Panc1 (cell line): Measurements from ENCODE around the gene FMO3. TPM values are rescaled to one million over a fixed set of nuclear protein-coding genes. Genes with fewer than 3 reads are reported as not detected.

Experiments used
- ATAC-seq: fragments of 200-7000 bp; cut with Tn5 transposase; 2 replicates; pipeline ENCODE4 v1.9.1; 2020; ENCODE audit warnings: mild to moderate bottlenecking, moderate library complexity
- BruUV-seq: library from RNA; stranded (reverse); fragments of 400-500 nt; replicated peaks from 2 replicates; lab custom pipeline; 2021; lab: Mats Ljungman, UMichigan
- CTCF ChIA-PET: fragments of 300-600 bp; sonication (Branson Sonifier 250); formaldehyde crosslinking; loops from one replicate; lab custom pipeline; 2022; ENCODE audit warnings: antibody characterized with exemption; lab: Charles Lee
- POLR2A ChIA-PET: fragments of 300-600 bp; sonication (Branson Sonifier 250); formaldehyde crosslinking; loops from one replicate; lab custom pipeline; 2022; ENCODE audit warnings: antibody characterized with exemption; lab: Charles Lee
- DNase-seq: peaks from one replicate; pipeline ENCODE4 v3.0.0-alpha.2; 2010; ENCODE audit warnings: low read depth, low spot score
- H3K27ac ChIP-seq: 2 replicates; pipeline ENCODE4 v1.5.1; 2011; ENCODE audit warnings: mild to moderate bottlenecking, low read length, inconsistent platforms
- H3K27me3 ChIP-seq: fragments of 200-500 bp; sonication (Bioruptor generic); 2 replicates; pipeline ENCODE4 v1.6.0; 2014; ENCODE audit warnings: low read length, inconsistent platforms; ENCODE audit not compliant: control insufficient read depth, insufficient read depth
- H3K36me3 ChIP-seq: fragments of 200-500 bp; sonication (Bioruptor generic); 2 replicates; pipeline ENCODE4 v1.5.1; 2014; ENCODE audit warnings: inconsistent platforms, mild to moderate bottlenecking, low read length, moderate library complexity; ENCODE audit not compliant: control insufficient read depth, insufficient read depth
- H3K4me1 ChIP-seq: 2 replicates; pipeline ENCODE4 v1.5.1; 2011; ENCODE audit warnings: inconsistent platforms, mild to moderate bottlenecking, low read length, moderate library complexity; ENCODE audit not compliant: control insufficient read depth, insufficient read depth
- H3K4me3 ChIP-seq, 2 experiments: 2 replicates each; pipeline ENCODE4 v1.5.1; 2011 to 2012; ENCODE audit warnings: low read depth in 2 of 2, low read length in 2 of 2, mild to moderate bottlenecking in 2 of 2, inconsistent platforms in 1 of 2, moderate library complexity in 1 of 2
- H3K9me3 ChIP-seq: fragments of 200-500 bp; sonication (Bioruptor generic); 2 replicates; pipeline ENCODE4 v1.5.1; 2014; ENCODE audit warnings: low read depth, mild to moderate bottlenecking, inconsistent platforms, low read length, moderate library complexity; ENCODE audit not compliant: control insufficient read depth, insufficient read depth
- CTCF ChIP-seq: fragments of 450-650 bp; IDR thresholded peaks from 2 replicates; pipeline ENCODE4 v1.5.1; 2017; ENCODE audit warnings: mild to moderate bottlenecking
- POLR2AphosphoS5 ChIP-seq: IDR thresholded peaks from 2 replicates; pipeline ENCODE4 v1.6.1; 2012; ENCODE audit warnings: mild to moderate bottlenecking, low read depth, low read length, moderate library complexity
- REST ChIP-seq, 2 experiments: IDR thresholded peaks; 2 replicates each; pipeline ENCODE4 v1.6.1; 2011 to 2012; ENCODE audit warnings: low read depth in 2 of 2, control low read depth in 1 of 2, low read length in 1 of 2, mild to moderate bottlenecking in 1 of 2, moderate library complexity in 1 of 2; ENCODE audit not compliant: insufficient read depth in 1 of 2
- SIN3A ChIP-seq: IDR thresholded peaks from 2 replicates; pipeline ENCODE4 v1.6.1; 2012; ENCODE audit warnings: low read depth, mild to moderate bottlenecking, low read length, moderate library complexity, borderline replicate concordance; ENCODE audit not compliant: insufficient read depth
- TCF7L2 ChIP-seq: IDR thresholded peaks from 2 replicates; pipeline ENCODE4 v1.6.1; 2011; ENCODE audit warnings: mild to moderate bottlenecking, low read depth, low read length, inconsistent platforms
- in situ Hi-C: cut with HindIII; loops from 2 replicates; pipeline ENCODE4 v1.10.0; 2016; ENCODE audit warnings: low sequenced_read_pairs, low pct_unique_long_range_greater_than_20kb
- intact Hi-C: fragments of 100-400 bp; cut with micrococcal nuclease; formaldehyde crosslinking; loops from one replicate; pipeline ENCODE4 v1.10.0; 2022; ENCODE audit not compliant: unreplicated experiment
- total RNA-seq: library from RNA; stranded (reverse); gene quantifications from one replicate; pipeline ENCODE4 v1.2.1, GENCODE V29; 2021; ENCODE audit not compliant: unreplicated experiment

FMO3 gene
- total RNA-seq, 1 experiment from 2014 or later = not detected

GRCh38 chr1:171158096-171158495 is 67.4 kb downstream of the FMO3 start:
- intact Hi-C loops (no loop called here), in situ Hi-C loops (no loop called here)
- no TSS peak for BruUV-seq
- CTCF ChIA-PET = no interaction called here
- Histone ChIP-seq H3K27ac (no peak overlapping the region), H3K9me3 (no peaks in the 10 kb centered on the region), H3K36me3 (no peaks in the 10 kb centered on the region), H3K27me3 (no peaks in the 10 kb centered on the region), H3K4me1 (no peaks in the 10 kb centered on the region), H3K4me3 (no peak overlapping the region)
- POLR2A ChIA-PET = no interaction called here
- no peak for ATAC-seq
- DNase-seq = no peak
- no peak for TF ChIP-seq CTCF
- no peak for TF ChIP-seq SIN3A
- TF ChIP-seq TCF7L2 = no peak
- TF ChIP-seq REST (IDR thresholded peaks at IDR 0.05; ENCODE audit: insufficient read depth in 1 of 2, low read depth in 2 of 2, low read length in 1 of 2) = no peak
- TF ChIP-seq POLR2AphosphoS5 = no peak

- Histone ChIP-seq H3K9me3 (no peaks in the 10 kb centered on the region), H3K4me1 (no peaks in the 10 kb centered on the region), H3K27me3 (no peaks in the 10 kb centered on the region), H3K36me3 (no peaks in the 10 kb centered on the region), H3K27ac (no peak overlapping the region), H3K4me3 (no peak overlapping the region)
- in situ Hi-C loops (no loop called here), intact Hi-C loops (no loop called here)
- ATAC-seq (no peak), DNase-seq (no peak)
- ChIA-PET POLR2A (no interaction called here), CTCF (no interaction called here)
- no peak for TF ChIP-seq POLR2AphosphoS5
- TF ChIP-seq TCF7L2 = no peak
- TF ChIP-seq REST (IDR thresholded peaks at IDR 0.05; ENCODE audit: insufficient read depth in 1 of 2, low read depth in 2 of 2, low read length in 1 of 2) = no peak
- no peak for TF ChIP-seq SIN3A
- no peak for TF ChIP-seq CTCF
- BruUV-seq = no TSS peak
Observed at GRCh38 chr1:171158551-171158950, 67.8 kb downstream of the FMO3 start.
